HCT116 (cell line): ENCODE results near the gene ATF1. TPM values are rescaled to one million over a fixed set of nuclear protein-coding genes. Genes with fewer than 3 reads are reported as not detected.

Experiments used
- ATAC-seq: fragments of 200-7000 bp; cut with Tn5 transposase; 2 replicates; pipeline ENCODE4 v1.9.1; 2020; ENCODE audit warnings: mild to moderate bottlenecking, moderate library complexity
- BruUV-seq: library from RNA; stranded (reverse); fragments of 400-500 nt; replicated peaks from 2 replicates; lab custom pipeline; 2021; lab: Mats Ljungman, UMichigan
- CTCF ChIA-PET: fragments of 300-600 bp; sonication (Branson Sonifier 250); formaldehyde crosslinking; loops from one replicate; lab custom pipeline; 2021; ENCODE audit warnings: antibody characterized with exemption; lab: Charles Lee
- POLR2A ChIA-PET: fragments of 300-600, 350-600 bp; sonication (Branson Sonifier 250); formaldehyde crosslinking; loops from one replicate; lab custom pipeline; 2021; ENCODE audit warnings: antibody characterized with exemption; lab: Charles Lee
- RAD21 ChIA-PET, 2 experiments: fragments of 300-600 bp; sonication (Branson Sonifier 250); formaldehyde crosslinking; loops; one replicate each; lab custom pipeline; 2023; ENCODE audit warnings: low total read pairs in 2 of 2; ENCODE audit not compliant: uncharacterized antibody in 2 of 2, unreplicated experiment in 2 of 2, low non-redundant PET in 1 of 2; lab: Charles Lee
- DNase-seq: peaks from one replicate; pipeline ENCODE4 v3.0.0-alpha.2; 2010; ENCODE audit warnings: low read depth, low spot score
- H2AFZ ChIP-seq: fragments of 200-600 bp; shearing (Covaris generic), sonication (generic); 2 replicates; pipeline ENCODE4 v1.6.1; 2017; ENCODE audit warnings: low read depth, mixed run types, mixed read lengths, antibody characterized with exemption, low read length; ENCODE audit not compliant: poor library complexity, severe bottlenecking
- H3K27ac ChIP-seq: 2 replicates; pipeline ENCODE4 v1.5.1; 2012; ENCODE audit warnings: low read depth, low read length
- H3K27me3 ChIP-seq: fragments of 200-600 bp; sonication (generic); 2 replicates; pipeline ENCODE4 v1.6.1; 2016; ENCODE audit warnings: mixed run types, low read length, mixed read lengths; ENCODE audit not compliant: insufficient read depth
- H3K36me3 ChIP-seq, 2 experiments: fragments of 200-500 bp in 1 of 2; fragments of 200-600 bp in 1 of 2; sonication (Bioruptor generic) in 1 of 2; sonication (generic) in 1 of 2; 2 replicates each; pipeline versions ENCODE4 v1.5.1 to v1.6.1; 2014 to 2016; ENCODE audit warnings: low read length in 2 of 2, inconsistent platforms in 1 of 2, mixed read lengths in 1 of 2, mixed run types in 1 of 2; ENCODE audit not compliant: insufficient read depth in 2 of 2, control insufficient read depth in 1 of 2
- H3K4me1 ChIP-seq, 2 experiments: fragments of 200-600 bp in 1 of 2; sonication (generic) in 1 of 2; 2 replicates each; pipeline versions ENCODE4 v1.5.1 to v1.6.1; 2012 to 2017; ENCODE audit warnings: low read length in 2 of 2, inconsistent platforms in 1 of 2, mild to moderate bottlenecking in 1 of 2, mixed read lengths in 1 of 2, mixed run types in 1 of 2, moderate library complexity in 1 of 2; ENCODE audit not compliant: insufficient read depth in 2 of 2, control insufficient read depth in 1 of 2
- H3K4me2 ChIP-seq: fragments of 200-600 bp; sonication (generic); 2 replicates; pipeline ENCODE4 v1.6.1; 2017; ENCODE audit warnings: mixed run types, low read length, mixed read lengths
- H3K4me3 ChIP-seq, 2 experiments: fragments of 200-600 bp in 1 of 2; sonication (generic) in 1 of 2; replicated peaks in 1 of 2; 2 replicates each; pipeline ENCODE4 v1.5.1; 2011 to 2016; ENCODE audit warnings: low read length in 2 of 2, control low read depth in 1 of 2, low read depth in 1 of 2, mild to moderate bottlenecking in 1 of 2, mixed read lengths in 1 of 2, mixed run types in 1 of 2
- H3K79me2 ChIP-seq: fragments of 200-600 bp; sonication (generic); 2 replicates; pipeline ENCODE4 v1.6.1; 2017; ENCODE audit warnings: mild to moderate bottlenecking, mixed run types, low read length, moderate library complexity, mixed read lengths; ENCODE audit not compliant: insufficient read depth
- H3K9ac ChIP-seq: fragments of 200-600 bp; sonication (generic); 2 replicates; pipeline ENCODE4 v1.6.1; 2016; ENCODE audit warnings: low read length, mixed read lengths
- H3K9me2 ChIP-seq: fragments of 200-600 bp; sonication (generic), shearing (Covaris generic); 2 replicates; pipeline ENCODE4 v1.6.1; 2017; ENCODE audit warnings: mixed run types, mild to moderate bottlenecking, moderate library complexity; ENCODE audit not compliant: insufficient read depth
- H3K9me3 ChIP-seq, 2 experiments: fragments of 200-500 bp in 1 of 2; fragments of 200-600 bp in 1 of 2; sonication (Bioruptor generic) in 1 of 2; sonication (generic) in 1 of 2; 2 replicates each; pipeline ENCODE4 v1.6.1; 2014 to 2017; ENCODE audit warnings: low read length in 2 of 2, mixed read lengths in 2 of 2, inconsistent platforms in 1 of 2, low read depth in 1 of 2, mild to moderate bottlenecking in 1 of 2, mixed run types in 1 of 2, moderate library complexity in 1 of 2; ENCODE audit not compliant: control insufficient read depth in 1 of 2, insufficient read depth in 1 of 2
- H4K20me1 ChIP-seq: fragments of 200-600 bp; sonication (generic), shearing (Covaris generic); 2 replicates; pipeline ENCODE4 v1.6.1; 2017; ENCODE audit warnings: mixed run types, mild to moderate bottlenecking, moderate library complexity; ENCODE audit not compliant: insufficient read depth
- CBX3 ChIP-seq: IDR thresholded peaks from 2 replicates; pipeline ENCODE4 v1.6.1; 2012; ENCODE audit warnings: low read depth
- CEBPB ChIP-seq: IDR thresholded peaks from 2 replicates; pipeline ENCODE4 v1.6.1; 2012; ENCODE audit warnings: low read depth
- CTCF ChIP-seq, 3 experiments: fragments of 200-600 bp in 1 of 3; sonication (generic) in 1 of 3; IDR thresholded peaks in 2 of 3; conservative IDR thresholded peaks in 1 of 3; 2 replicates each; pipeline ENCODE4 v1.5.1; 2012 to 2017; ENCODE audit warnings: low read depth in 2 of 3, low read length in 2 of 3, antibody characterized with exemption in 1 of 3, borderline replicate concordance in 1 of 3, control low read depth in 1 of 3, mild to moderate bottlenecking in 1 of 3, mixed read lengths in 1 of 3, mixed run types in 1 of 3, moderate library complexity in 1 of 3; ENCODE audit not compliant: insufficient read depth in 1 of 3
- EGR1 ChIP-seq: IDR thresholded peaks from 2 replicates; pipeline ENCODE4 v1.6.1; 2012; ENCODE audit warnings: low read depth
- ELF1 ChIP-seq: IDR thresholded peaks from 2 replicates; pipeline ENCODE4 v1.6.1; 2012; ENCODE audit warnings: low read depth, borderline replicate concordance
- EZH2 ChIP-seq: fragments of 200-600 bp; sonication (generic); IDR thresholded peaks from 2 replicates; pipeline ENCODE4 v1.6.1; 2017; ENCODE audit warnings: antibody characterized with exemption, mixed run types
- EZH2phosphoT487 ChIP-seq: fragments of 200-600 bp; IDR thresholded peaks from 2 replicates; pipeline ENCODE4 v1.6.1; 2018; ENCODE audit warnings: antibody characterized with exemption, borderline replicate concordance
- FOSL1 ChIP-seq: IDR thresholded peaks from 2 replicates; pipeline ENCODE4 v1.6.1; 2012; ENCODE audit warnings: low read depth
- JUND ChIP-seq: IDR thresholded peaks from 2 replicates; pipeline ENCODE4 v1.6.1; 2012
- MAX ChIP-seq: IDR thresholded peaks from 2 replicates; pipeline ENCODE4 v1.6.1; 2012
- POLR2A ChIP-seq: IDR thresholded peaks from 2 replicates; pipeline ENCODE4 v1.7.0; 2011; ENCODE audit warnings: borderline replicate concordance; ENCODE audit not compliant: insufficient read depth, insufficient read length; ENCODE audit errors: extremely low read depth
- POLR2AphosphoS5 ChIP-seq: IDR thresholded peaks from 2 replicates; pipeline ENCODE4 v1.6.1; 2011; ENCODE audit warnings: mild to moderate bottlenecking, low read depth, low read length, moderate library complexity
- RAD21 ChIP-seq: IDR thresholded peaks from 2 replicates; pipeline ENCODE4 v1.6.1; 2012; ENCODE audit warnings: low read depth, mild to moderate bottlenecking
- REST ChIP-seq: IDR thresholded peaks from 2 replicates; pipeline ENCODE4 v1.6.1; 2012; ENCODE audit warnings: low read depth
- SIN3A ChIP-seq: IDR thresholded peaks from 2 replicates; pipeline ENCODE4 v1.6.1; 2012; ENCODE audit warnings: low read depth
- SP1 ChIP-seq: IDR thresholded peaks from 2 replicates; pipeline ENCODE4 v1.6.1; 2012; ENCODE audit warnings: low read depth
- SRF ChIP-seq: IDR thresholded peaks from 2 replicates; pipeline ENCODE4 v1.6.1; 2012; ENCODE audit warnings: low read depth
- ZBTB33 ChIP-seq: IDR thresholded peaks from 2 replicates; pipeline ENCODE4 v1.6.1; 2011; ENCODE audit warnings: mild to moderate bottlenecking, low read length, moderate library complexity; ENCODE audit not compliant: insufficient replicate concordance; ENCODE audit errors: extremely low read depth
- ZFX ChIP-seq: fragments of 450-650 bp; IDR thresholded peaks from 2 replicates; pipeline ENCODE4 v1.6.1; 2017
- ZNF274 ChIP-seq: fragments of 200-500 bp; sonication (Bioruptor generic); IDR thresholded peaks from 2 replicates; pipeline ENCODE4 v1.6.1; 2014; ENCODE audit warnings: mild to moderate bottlenecking, low read depth, low read length, inconsistent platforms
- intact Hi-C: fragments of 100-400 bp; cut with micrococcal nuclease; formaldehyde crosslinking; loops from 2 replicates; pipeline ENCODE4 v1.10.0; 2022
- total RNA-seq: library from RNA; stranded (reverse); gene quantifications from one replicate; pipeline ENCODE4 v1.2.1, GENCODE V29; 2021; ENCODE audit not compliant: unreplicated experiment

ATF1 gene
- total RNA-seq, 1 experiment from 2014 or later = 48.8 TPM

GRCh38 chr12:50786498-50787231 is 22.8 kb downstream of the ATF1 start:
- Histone ChIP-seq H3K9ac (peak overlapping the region; percentile 79), H3K36me3 (no peaks in the 10 kb centered on the region), H3K27ac (peak overlapping the region; percentile 87), H3K9me2 (no peaks in the 10 kb centered on the region), H3K4me2 (peak overlapping the region; percentile 93), H3K27me3 (no peaks in the 10 kb centered on the region), H3K9me3 (no peaks in the 10 kb centered on the region), H4K20me1 (no peaks in the 10 kb centered on the region), H3K79me2 (peaks cover 39% of the 10 kb centered on the region), H2AFZ (no peak overlapping the region), H3K4me3 (peak overlapping the region; percentile 15 to 54), H3K4me1 (peaks cover 61 to 74% of the 10 kb centered on the region in 2 experiments)
- intact Hi-C loops = no loop called here
- ChIA-PET POLR2A (interaction anchor here (0.6 to 1.8 kb wide), 6 partner anchors 9 to 32 kb away, joined by 3 to 13 read pairs (median 3); no protein-coding TSS in a partner anchor), RAD21 (interaction anchor here (0.7 to 1.2 kb wide), 4 partner anchors 11 to 22 kb away, joined by 3 to 6 read pairs (median 4); partner anchors contain the start of gene ATF1 (in 1 of the 2)), CTCF (interaction anchor here (0.9 to 1.1 kb wide), 3 partner anchors 21 to 242 kb away, joined by 3 to 4 read pairs (median 3); partner anchors contain the start of gene ATF1)
- peak; percentile 92 for ATAC-seq
- BruUV-seq = TSS peak; percentile 98
- peak; percentile 94 for DNase-seq
- TF ChIP-seq EZH2phosphoT487 (no peak), SRF (peak; percentile 75), REST (no peak), ZNF274 (no peak), JUND (peak; percentile 92), CEBPB (peak; percentile 90), SP1 (peak; percentile 90), ZFX (no peak), CBX3 (peak; percentile 89), MAX (0 out of 2 replicates have a peak, but pooled peaks have one; percentile 16), RAD21 (no peak; the same call in 1 of the 2 replicates), EGR1 (no peak), CTCF (IDR thresholded peaks at IDR 0.05 in 2 of 3, conservative IDR thresholded peaks at IDR 0.05 in 1 of 3; ENCODE audit: borderline replicate concordance in 1 of 3, insufficient read depth in 1 of 3, low read depth in 2 of 3, low read length in 2 of 3) (no peak), POLR2A (no peak), FOSL1 (peak; percentile 93), ZBTB33 (no peak), POLR2AphosphoS5 (peak; percentile 71), ELF1 (no peak), SIN3A (peak; percentile 79), EZH2 (no peak)
